GM13977 (cell line): ENCODE measurements around the gene ALOX12.

Experiments
- DNase-seq: peaks from one replicate; pipeline ENCODE4 v3.0.0; 2012; ENCODE audit warnings: low spot score
- CTCF ChIP-seq: IDR thresholded peaks from 2 replicates; pipeline ENCODE4 v1.5.1; 2012; ENCODE audit warnings: mild to moderate bottlenecking, control low read depth; ENCODE audit not compliant: insufficient read depth; ENCODE audit errors: extremely low read depth, missing control alignments
- in situ Hi-C: fragments of 300-500 bp; cut with MboI; formaldehyde crosslinking; loops from one replicate; pipeline ENCODE4 v1.12.0; 2022; ENCODE audit warnings: low sequenced_read_pairs, low pct_unique_long_range_greater_than_20kb, mixed read lengths, inconsistent platforms; ENCODE audit not compliant: unreplicated experiment

The ALOX12 gene

DNA sequence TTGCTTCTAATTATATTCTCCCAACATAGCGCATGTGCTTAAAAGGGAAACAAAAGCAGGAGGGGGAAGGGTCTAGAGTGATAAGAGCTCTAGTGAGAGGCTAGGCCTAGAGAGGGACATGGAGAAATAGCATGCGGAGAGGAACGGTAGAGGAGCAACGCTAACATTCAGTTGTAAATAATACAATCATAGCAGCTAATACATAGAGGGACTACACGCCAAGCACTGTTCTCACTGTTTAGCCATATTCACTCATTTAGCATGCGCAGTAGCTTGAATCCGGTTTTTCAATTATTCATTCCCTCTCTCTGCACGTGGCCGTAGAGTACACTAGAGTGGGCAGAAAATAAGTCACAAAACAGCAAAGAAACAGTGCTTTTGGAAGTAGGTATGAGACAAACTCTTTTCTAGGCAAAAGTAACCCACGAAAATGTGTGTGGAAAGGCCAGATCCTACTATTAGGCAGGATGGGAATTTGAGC is 1.7 kb upstream of the ALOX12 start:
- in situ Hi-C loops: no loop called here
- no peak for TF ChIP-seq CTCF
- DNase-seq: no peak

DNA sequence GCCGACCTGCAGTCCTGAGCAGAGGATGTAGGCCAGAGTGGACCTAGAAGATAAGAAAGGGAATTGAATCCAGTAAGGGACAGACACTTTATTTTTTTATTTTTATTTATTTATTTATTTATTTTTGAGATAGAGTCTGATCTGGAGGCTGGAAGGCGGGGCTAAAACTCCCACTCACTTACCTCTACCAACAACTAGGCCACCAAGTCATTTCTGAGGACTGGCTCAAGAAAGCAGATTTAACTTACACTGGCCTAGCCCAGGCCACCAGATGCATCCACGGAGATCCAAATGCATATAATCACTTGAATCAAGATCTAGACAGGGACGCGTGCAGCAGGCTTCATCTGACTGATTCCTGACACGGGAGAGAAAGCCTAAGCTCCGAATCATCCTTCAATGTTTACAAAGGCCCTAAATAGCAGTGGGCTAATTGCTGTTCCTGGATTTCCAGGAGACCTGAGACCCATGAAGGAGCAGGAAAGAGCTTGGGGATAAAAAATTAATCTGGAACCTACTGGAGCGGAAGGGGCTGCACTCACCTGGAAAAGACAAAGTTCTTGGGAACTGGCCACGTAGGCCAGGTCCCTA is 1.1 kb upstream of the ALOX12 start:
- TF ChIP-seq CTCF: no peak
- no peak for DNase-seq
- in situ Hi-C loops: no loop called here

GRCh38 chr17:6996256-6997011 is 585 bp downstream of the ALOX12 start:
- TF ChIP-seq CTCF: no peak
- no peak for DNase-seq
- in situ Hi-C loops: no loop called here

GRCh38 chr17:6997171-6997570 is 1.3 kb downstream of the ALOX12 start:
- no peak for TF ChIP-seq CTCF
- no peak for DNase-seq
- in situ Hi-C loops: no loop called here

- no peak for TF ChIP-seq CTCF
- no peak for DNase-seq
- in situ Hi-C loops: no loop called here
Observed at GRCh38 chr17:6998855-6999508, 3.1 kb downstream of the ALOX12 start.

- in situ Hi-C loops: loop anchor here (10.0 kb wide), 1 partner anchor 337 kb away; no protein-coding TSS in a partner anchor
- DNase-seq: no peak
- TF ChIP-seq CTCF: peak; percentile 71
Observed at GRCh38 chr17:7001318-7001961, 5.6 kb downstream of the ALOX12 start.
